Endothelial cell of umbilical vein (primary cell): ENCODE measurements around the gene RAB14. TPM values are rescaled to one million over a fixed set of nuclear protein-coding genes. Genes with fewer than 3 reads are reported as not detected.

Experiments used
- BruUV-seq: library from RNA; stranded (reverse); fragments of 400-500 nt; replicated peaks from 2 replicates; lab custom pipeline; 2021; lab: Mats Ljungman, UMichigan
- CTCF ChIA-PET: fragments of 300-600, 350-600 bp; sonication (Branson Sonifier 250); formaldehyde crosslinking; loops from one replicate; lab custom pipeline; 2021; ENCODE audit warnings: antibody characterized with exemption, inconsistent platforms; lab: Charles Lee
- POLR2A ChIA-PET: fragments of 300-600, 350-600 bp; sonication (Branson Sonifier 250); formaldehyde crosslinking; loops from one replicate; lab custom pipeline; 2021; ENCODE audit warnings: antibody characterized with exemption, inconsistent platforms; lab: Charles Lee
- DNase-seq: peaks from one replicate; pipeline ENCODE4 v3.0.0-alpha.2; 2011; ENCODE audit warnings: low read depth, low spot score
- FAIRE-seq: peaks from 2 replicates; lab custom pipeline; 2011; peaks lifted over from hg19 to GRCh38; lab: Jason Lieb, UNC
- H2AFZ ChIP-seq: 2 replicates; pipeline ENCODE4 v1.6.0; 2012; ENCODE audit warnings: low read depth, low read length, control low read depth, inconsistent platforms
- H3K27ac ChIP-seq: 2 replicates; pipeline ENCODE4 v1.5.1; 2011; ENCODE audit warnings: low read depth, mild to moderate bottlenecking, control low read depth, low read length, moderate library complexity; ENCODE audit not compliant: insufficient read depth
- H3K27me3 ChIP-seq, 2 experiments: 2 replicates each; pipeline versions ENCODE4 v1.6.0 to v1.6.1; 2011; ENCODE audit warnings: low read length in 2 of 2, mixed read lengths in 1 of 2; ENCODE audit not compliant: control insufficient read depth in 2 of 2, insufficient read depth in 2 of 2
- H3K36me3 ChIP-seq, 2 experiments: 2 replicates in 1 of 2; 3 replicates in 1 of 2; pipeline ENCODE4 v1.5.1; 2011; ENCODE audit warnings: low read length in 2 of 2, mild to moderate bottlenecking in 1 of 2, moderate library complexity in 1 of 2; ENCODE audit not compliant: control insufficient read depth in 2 of 2, insufficient read depth in 2 of 2; ENCODE audit errors: extremely low read depth in 1 of 2
- H3K4me1 ChIP-seq: 3 replicates; pipeline ENCODE4 v1.5.1; 2011; ENCODE audit warnings: mild to moderate bottlenecking, low read length; ENCODE audit not compliant: control insufficient read depth, insufficient read depth; ENCODE audit errors: extremely low read depth
- H3K4me2 ChIP-seq: 2 replicates; pipeline ENCODE4 v1.6.1; 2011; ENCODE audit warnings: low read length, control low read depth, mixed read lengths; ENCODE audit not compliant: insufficient read depth
- H3K4me3 ChIP-seq, 3 experiments: fragments of 200-600 bp in 1 of 3; sonication (generic), shearing (Covaris generic) in 1 of 3; replicated peaks in 1 of 3; 2 replicates each; pipeline ENCODE4 v1.5.1; 2011 to 2016; ENCODE audit warnings: control low read depth in 3 of 3, low read length in 3 of 3, mild to moderate bottlenecking in 2 of 3, inconsistent platforms in 1 of 3, low read depth in 1 of 3, moderate library complexity in 1 of 3; ENCODE audit not compliant: insufficient read depth in 1 of 3
- H3K79me2 ChIP-seq: 2 replicates; pipeline ENCODE4 v1.6.0; 2012; ENCODE audit warnings: low read length, inconsistent platforms; ENCODE audit not compliant: control insufficient read depth, insufficient read depth
- H3K9ac ChIP-seq: replicated peaks from 2 replicates; pipeline ENCODE3; 2011; ENCODE audit warnings: low read length, control low read depth; ENCODE audit not compliant: insufficient read depth; ENCODE audit errors: extremely low read depth
- H3K9me1 ChIP-seq: replicated peaks from 3 replicates; pipeline ENCODE4 v1.6.0; 2011; ENCODE audit warnings: mild to moderate bottlenecking, low read length; ENCODE audit not compliant: control insufficient read depth, insufficient read depth; ENCODE audit errors: extremely low read depth
- H3K9me3 ChIP-seq: replicated peaks from 2 replicates; pipeline ENCODE4 v1.5.1; 2012; ENCODE audit warnings: low read length, inconsistent platforms; ENCODE audit not compliant: control insufficient read depth, insufficient read depth
- H4K20me1 ChIP-seq: replicated peaks from 2 replicates; pipeline ENCODE3; 2011; ENCODE audit warnings: mild to moderate bottlenecking, low read length; ENCODE audit not compliant: control insufficient read depth, insufficient read depth; ENCODE audit errors: extremely low read depth
- CTCF ChIP-seq, 2 donors: IDR thresholded peaks; 1 replicate in 1 of 2; 2 replicates in 1 of 2; pipeline ENCODE4 v1.5.1; 2011; ENCODE audit warnings: low read length in 2 of 2, mild to moderate bottlenecking in 2 of 2, moderate library complexity in 2 of 2, control low read depth in 1 of 2, inconsistent platforms in 1 of 2, low read depth in 1 of 2; ENCODE audit not compliant: insufficient read depth in 1 of 2; ENCODE audit errors: extremely low read depth in 1 of 2
- EZH2 ChIP-seq: IDR thresholded peaks from 2 replicates; pipeline ENCODE4 v1.6.1; 2012; ENCODE audit warnings: borderline replicate concordance, low read depth, mild to moderate bottlenecking, moderate library complexity, low read length, inconsistent platforms; ENCODE audit not compliant: severe bottlenecking
- FOS ChIP-seq: IDR thresholded peaks from 2 replicates; pipeline ENCODE4 v1.6.1; 2011; ENCODE audit warnings: mild to moderate bottlenecking, low read length, moderate library complexity, borderline replicate concordance; ENCODE audit not compliant: insufficient read depth
- GATA2 ChIP-seq: IDR thresholded peaks from 2 replicates; pipeline ENCODE4 v1.7.0; 2011; ENCODE audit warnings: low read depth, mild to moderate bottlenecking, moderate library complexity, mixed read lengths, low read length; ENCODE audit not compliant: insufficient read length, insufficient read depth
- JUN ChIP-seq: IDR thresholded peaks from 2 replicates; pipeline ENCODE4 v1.6.1; 2011; ENCODE audit warnings: borderline replicate concordance, low read depth; ENCODE audit not compliant: insufficient read length, insufficient read depth
- MYC ChIP-seq: IDR thresholded peaks from one replicate; pipeline ENCODE4 v1.6.1; 2011; ENCODE audit warnings: mild to moderate bottlenecking, low read depth, low read length
- POLR2A ChIP-seq: IDR thresholded peaks from 2 replicates; pipeline ENCODE4 v1.6.1; 2012; ENCODE audit warnings: low read depth, mild to moderate bottlenecking, control low read depth, low read length
- POLR2AphosphoS5 ChIP-seq: IDR thresholded peaks from 2 replicates; pipeline ENCODE4 v1.6.1; 2012; ENCODE audit warnings: low read depth, mild to moderate bottlenecking, control low read depth, low read length, moderate library complexity; ENCODE audit not compliant: insufficient read depth
- dilution Hi-C: fragments of 300-500 bp; cut with MboI; formaldehyde crosslinking; loops from one replicate; pipeline ENCODE4 v1.15.0; 2019; ENCODE audit warnings: low sequenced_read_pairs; ENCODE audit not compliant: extremely low pct_ligation_motif_present
- intact Hi-C: fragments of 100-400 bp; cut with micrococcal nuclease; formaldehyde crosslinking; loops from one replicate; pipeline ENCODE4 v1.10.0; 2022
- polyA plus RNA-seq, 4 experiments: library from polyadenylated mRNA; depleted of rRNA in 3 of 4; stranded (reverse) in 3 of 4; unstranded in 1 of 4; fragments of >200 nt; gene quantifications; 2 replicates each; pipeline versions ENCODE4 v1.2.1 to v1.2.3, GENCODE V29; 2011 to 2012; ENCODE audit warnings: missing spikeins in 1 of 4
- total RNA-seq: library from RNA; stranded (reverse); gene quantifications from 2 replicates; pipeline ENCODE4 v1.2.3, GENCODE V29; 2021
- TF ChIP-seq, protein P1 (sequence below): IDR thresholded peaks from 2 replicates; pipeline ENCODE4 v1.6.1; 2011; ENCODE audit not compliant: insufficient read depth, insufficient read length

RAB14 gene
- total and polyA plus RNA-seq, 2 donors (not counting 3 experiments of a cell fraction or from before 2014, with no cell fraction given) = 18.9 to 79.3 TPM

DNA sequence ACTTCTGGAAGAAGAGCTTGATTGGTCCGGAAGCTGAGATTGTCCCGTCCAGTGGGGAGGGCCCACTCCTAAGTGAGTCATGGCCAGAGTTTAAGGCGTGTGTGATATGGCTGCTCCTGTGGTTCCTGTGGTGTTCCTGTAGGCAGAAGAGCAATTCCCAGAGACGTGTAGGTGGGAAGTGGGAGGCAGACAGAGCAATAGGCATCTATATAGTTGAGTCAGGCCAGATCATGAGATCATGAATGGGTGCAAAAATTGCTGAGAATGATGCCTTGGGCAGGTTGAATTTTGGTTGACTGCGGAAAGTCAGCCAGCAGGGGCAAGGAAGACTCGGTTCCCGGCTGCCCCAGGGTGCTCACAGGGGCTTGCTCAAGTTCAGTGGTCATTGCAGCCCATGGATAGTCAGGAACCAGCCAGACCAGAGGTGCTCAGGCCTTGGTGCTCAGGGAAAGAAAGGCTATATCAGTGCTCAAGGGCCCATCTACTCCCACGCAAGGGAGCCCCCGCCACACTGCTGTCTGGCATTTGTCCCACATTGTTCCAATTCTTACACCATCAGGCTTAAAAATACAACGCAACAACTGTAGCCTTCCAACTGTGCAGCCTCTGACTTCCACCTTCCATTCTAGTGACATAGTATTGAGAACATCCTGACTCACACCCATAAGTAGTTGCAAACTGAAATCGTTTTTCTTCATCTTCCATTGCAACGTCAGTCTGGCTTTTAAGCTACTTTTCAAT is 45.3 kb upstream of the RAB14 start:
- no peak for FAIRE-seq
- no peak for DNase-seq
- Histone ChIP-seq H3K36me3 (no peaks in the 10 kb centered on the region), H3K27ac (no peak overlapping the region), H4K20me1 (no peaks in the 10 kb centered on the region), H3K27me3 (peaks cover 0 to under 1% of the 10 kb centered on the region in 2 experiments), H3K9me1 (no peaks in the 10 kb centered on the region), H2AFZ (no peak overlapping the region), H3K9ac (no peak overlapping the region), H3K4me2 (no peak overlapping the region), H3K4me1 (no peaks in the 10 kb centered on the region), H3K4me3 (no peak overlapping the region), H3K79me2 (no peaks in the 10 kb centered on the region), H3K9me3 (no peaks in the 10 kb centered on the region)
- ChIA-PET CTCF (interaction anchor here (0.9 to 2.5 kb wide), 7 partner anchors 8 to 153 kb away, joined by 3 to 8 read pairs (median 4); no protein-coding TSS in a partner anchor), POLR2A (no interaction called here)
- intact Hi-C loops = no loop called here
- dilution Hi-C loops = no loop called here
- BruUV-seq = no TSS peak
- TF ChIP-seq FOS (no peak), JUN (no peak), POLR2A (no peak), MYC (no peak), EZH2 (no peak), GATA2 (no peak), POLR2AphosphoS5 (no peak), CTCF (IDR thresholded peaks at IDR 0.05; ENCODE audit: extremely low read depth in 1 of 2, insufficient read depth in 1 of 2, low read depth in 1 of 2, low read length in 2 of 2) (no peak)
- TF ChIP-seq, protein P1, sequence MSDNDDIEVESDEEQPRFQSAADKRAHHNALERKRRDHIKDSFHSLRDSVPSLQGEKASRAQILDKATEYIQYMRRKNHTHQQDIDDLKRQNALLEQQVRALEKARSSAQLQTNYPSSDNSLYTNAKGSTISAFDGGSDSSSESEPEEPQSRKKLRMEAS = no peak
